ENCODE results near the gene SLC22A3.

DNA sequence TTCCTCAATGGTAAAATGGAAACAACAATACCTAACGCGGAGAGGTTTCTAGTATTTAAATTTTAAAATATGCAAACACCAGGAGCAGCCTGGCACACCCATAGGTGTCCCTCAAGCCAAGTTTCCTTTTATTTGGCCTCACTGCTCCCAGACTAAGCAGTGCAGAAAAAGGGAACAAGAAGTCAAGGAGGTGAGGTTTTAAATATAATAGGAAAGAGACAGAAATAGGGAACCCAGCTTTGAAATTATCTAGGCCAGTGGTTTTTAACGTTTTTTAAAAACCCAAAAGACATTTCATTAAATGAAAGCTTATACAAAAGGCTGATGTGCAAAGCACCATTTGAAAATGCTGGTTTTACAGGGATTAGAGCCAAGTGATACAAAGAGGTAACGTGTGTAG lies 109.6 kb downstream of the SLC22A3 start:
- TF ChIP-seq EZH2 (IDR thresholded peaks at IDR 0.05) (no peak), EZH2phosphoT487 (IDR thresholded peaks at IDR 0.05) (no peak)
- TF ChIP-seq, protein P1, sequence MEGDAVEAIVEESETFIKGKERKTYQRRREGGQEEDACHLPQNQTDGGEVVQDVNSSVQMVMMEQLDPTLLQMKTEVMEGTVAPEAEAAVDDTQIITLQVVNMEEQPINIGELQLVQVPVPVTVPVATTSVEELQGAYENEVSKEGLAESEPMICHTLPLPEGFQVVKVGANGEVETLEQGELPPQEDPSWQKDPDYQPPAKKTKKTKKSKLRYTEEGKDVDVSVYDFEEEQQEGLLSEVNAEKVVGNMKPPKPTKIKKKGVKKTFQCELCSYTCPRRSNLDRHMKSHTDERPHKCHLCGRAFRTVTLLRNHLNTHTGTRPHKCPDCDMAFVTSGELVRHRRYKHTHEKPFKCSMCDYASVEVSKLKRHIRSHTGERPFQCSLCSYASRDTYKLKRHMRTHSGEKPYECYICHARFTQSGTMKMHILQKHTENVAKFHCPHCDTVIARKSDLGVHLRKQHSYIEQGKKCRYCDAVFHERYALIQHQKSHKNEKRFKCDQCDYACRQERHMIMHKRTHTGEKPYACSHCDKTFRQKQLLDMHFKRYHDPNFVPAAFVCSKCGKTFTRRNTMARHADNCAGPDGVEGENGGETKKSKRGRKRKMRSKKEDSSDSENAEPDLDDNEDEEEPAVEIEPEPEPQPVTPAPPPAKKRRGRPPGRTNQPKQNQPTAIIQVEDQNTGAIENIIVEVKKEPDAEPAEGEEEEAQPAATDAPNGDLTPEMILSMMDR (IDR thresholded peaks at IDR 0.05) = no peak
